HG03139 (cell line): ENCODE data around the gene EHD4.

ENCODE experiments used
- ATAC-seq: cut with Tn5 transposase; IDR thresholded peaks from one replicate; pipeline ENCODE4 v1.9.1; 2021; ENCODE audit not compliant: unreplicated experiment

EHD4 gene

DNA sequence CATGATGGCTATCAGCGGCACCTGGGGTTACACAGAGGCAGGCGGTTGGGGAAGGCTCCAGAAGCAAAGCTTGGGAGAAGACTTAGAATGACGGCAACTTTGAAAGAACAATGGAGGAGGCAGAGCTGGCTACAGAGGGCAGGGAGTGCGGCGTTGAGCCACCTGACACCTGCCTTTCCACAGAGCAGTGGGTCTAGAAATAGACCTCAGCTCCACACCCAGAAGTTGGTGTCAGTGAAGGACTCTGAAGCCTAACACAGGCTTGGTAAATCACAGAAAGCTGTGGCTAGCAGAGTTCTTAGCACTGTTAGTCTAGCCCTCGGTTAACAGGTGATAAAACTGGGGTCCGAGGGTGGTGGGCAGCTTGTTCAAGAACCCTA is 23.1 kb upstream of the EHD4 start:
- no peak for ATAC-seq

- no peak for ATAC-seq
Measured at GRCh38 chr15:41994772-41995475, 22.6 kb upstream of the EHD4 start.

- no peak for ATAC-seq
Measured at GRCh38 chr15:41994171-41994650, 21.9 kb upstream of the EHD4 start.

- no peak for ATAC-seq
Measured at GRCh38 chr15:41993472-41994170, 21.3 kb upstream of the EHD4 start.

DNA sequence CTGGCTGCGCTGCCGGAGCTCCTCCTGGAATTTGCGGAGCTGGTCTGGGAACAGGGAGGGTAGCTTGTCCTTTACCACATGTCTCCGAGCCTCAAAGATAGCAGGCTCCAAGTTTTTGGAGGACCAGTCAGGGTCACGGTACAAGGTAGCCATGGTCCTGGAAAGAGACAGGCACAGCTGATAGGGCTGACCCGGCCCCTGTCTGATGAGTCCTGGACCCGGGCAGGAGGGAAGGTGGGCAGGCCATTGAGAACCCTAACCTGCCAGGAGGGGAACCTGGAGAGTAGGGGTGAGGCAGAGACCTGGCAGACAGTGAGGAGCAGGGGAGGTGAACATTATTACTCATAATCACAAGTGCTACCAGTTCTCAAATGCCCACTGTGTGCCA is 20.4 kb upstream of the EHD4 start:
- ATAC-seq: no peak

DNA sequence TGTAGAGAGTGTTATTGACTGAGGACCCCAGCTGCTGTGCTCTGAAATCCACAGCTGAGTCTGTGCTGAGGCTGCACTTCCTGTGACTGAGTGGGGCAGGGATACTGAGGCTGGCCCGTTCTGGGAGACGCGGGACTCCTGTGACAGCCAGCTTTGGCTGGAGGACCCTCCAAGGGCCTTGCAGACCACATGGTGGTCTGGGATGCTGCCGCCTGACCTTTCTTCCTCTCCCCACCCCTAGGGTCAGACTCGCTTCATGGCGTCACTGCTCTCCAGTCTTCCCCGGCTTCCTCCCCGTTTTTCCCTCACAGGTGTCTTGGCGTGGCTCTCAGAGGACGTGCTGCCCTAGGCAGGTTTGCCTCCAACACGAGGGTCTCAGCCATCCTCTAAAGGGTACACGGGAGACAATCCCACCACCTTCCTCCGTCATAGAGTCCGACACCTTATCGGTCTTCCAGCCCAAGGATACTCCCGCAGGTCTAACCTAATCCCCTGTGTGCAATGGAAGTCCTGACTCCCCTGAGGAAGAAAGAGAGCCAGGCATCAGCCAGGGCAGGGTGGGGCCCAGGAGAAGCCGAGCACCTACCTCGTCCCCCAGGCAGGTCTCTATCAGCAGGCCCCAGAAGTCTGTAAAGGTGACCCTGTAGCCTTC is 19.9 kb upstream of the EHD4 start:
- no peak for ATAC-seq

DNA sequence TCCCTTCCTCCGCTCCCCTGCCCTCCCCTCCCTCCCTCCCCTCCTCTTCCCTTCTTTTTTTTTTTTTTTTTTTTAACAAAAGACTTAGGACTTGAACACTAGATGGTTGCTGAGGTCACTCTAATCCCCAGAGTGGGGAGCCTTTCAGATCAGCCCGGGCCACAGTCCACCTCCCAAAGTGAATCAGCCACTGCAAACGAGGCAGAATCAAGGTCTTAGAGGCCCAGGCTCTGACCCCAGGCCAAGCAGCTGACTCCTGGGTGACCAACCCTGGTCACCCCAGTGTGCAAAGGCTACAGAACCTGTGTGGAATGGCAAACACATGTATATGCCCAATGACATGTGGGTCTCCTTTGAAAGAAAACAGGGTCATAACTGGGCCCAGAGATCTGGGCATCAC is 18.3 kb upstream of the EHD4 start:
- no peak for ATAC-seq

GRCh38 chr15:41990243-41990605 is 17.9 kb upstream of the EHD4 start:
- ATAC-seq: no peak

DNA sequence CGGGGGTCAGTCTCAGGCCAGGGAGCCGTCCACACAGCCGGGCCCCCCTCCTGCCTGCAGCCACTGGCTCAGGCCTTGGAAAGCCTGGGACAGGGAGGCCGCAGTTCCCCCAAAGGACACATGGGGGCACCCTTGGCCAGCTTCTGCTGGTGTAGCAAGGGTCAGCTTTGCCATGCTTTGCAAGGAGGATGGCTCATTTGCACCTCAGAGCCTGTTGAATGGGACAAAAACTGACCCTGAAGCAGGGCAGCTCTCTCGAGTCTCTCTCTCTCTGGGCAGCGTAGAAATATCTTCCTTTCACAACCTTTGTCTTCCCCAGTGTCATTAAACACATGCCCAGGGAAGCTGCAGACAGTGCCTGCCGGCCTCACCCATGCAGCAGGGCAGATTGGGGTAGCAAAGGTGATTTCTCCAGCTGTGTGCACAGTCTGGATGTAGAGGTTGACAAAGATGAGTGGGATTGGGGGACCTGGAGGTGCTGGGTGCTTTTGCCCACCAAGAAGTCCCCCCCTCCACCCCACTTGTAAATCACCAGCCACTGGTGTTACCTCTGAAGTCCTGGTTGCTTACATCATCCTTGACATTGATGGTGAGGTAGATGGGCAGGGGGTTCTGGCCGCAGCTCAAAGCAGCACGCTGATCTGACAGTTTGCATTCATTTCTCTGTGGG is 17.4 kb upstream of the EHD4 start:
- peak; percentile 50 for ATAC-seq

DNA sequence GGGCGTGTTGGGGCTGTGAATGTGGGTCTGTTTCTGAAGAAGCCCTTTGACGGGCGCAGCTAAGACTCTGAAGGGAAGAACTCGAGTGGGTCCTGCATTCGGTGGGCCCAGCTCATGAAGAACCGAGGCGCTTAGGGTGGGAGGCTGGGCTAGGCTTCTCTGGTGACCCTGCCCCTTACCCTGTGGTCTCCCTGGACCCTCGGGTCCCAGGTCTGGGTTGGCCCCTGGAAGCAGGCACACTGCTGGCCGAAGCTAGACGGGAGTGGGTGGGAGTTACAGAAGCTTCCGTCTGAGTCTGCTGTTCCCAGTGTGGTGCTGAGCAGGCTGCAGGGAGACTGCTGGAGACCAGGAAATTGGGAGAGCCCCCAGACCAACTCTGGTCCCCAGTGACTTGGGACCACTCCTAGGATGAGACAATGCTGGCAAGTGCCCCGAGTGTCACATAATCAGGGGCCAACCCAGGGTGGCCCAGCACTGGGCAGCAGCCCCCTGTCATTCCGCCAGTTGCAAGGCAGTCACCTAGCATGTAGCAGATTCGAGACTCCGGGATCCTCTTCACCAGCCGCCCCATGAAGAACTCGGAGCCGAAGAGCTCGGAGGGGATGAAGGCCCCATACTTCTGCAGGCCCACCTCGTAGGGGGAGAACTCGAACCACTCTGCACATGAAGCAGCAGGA is 16.7 kb upstream of the EHD4 start:
- no peak for ATAC-seq

DNA sequence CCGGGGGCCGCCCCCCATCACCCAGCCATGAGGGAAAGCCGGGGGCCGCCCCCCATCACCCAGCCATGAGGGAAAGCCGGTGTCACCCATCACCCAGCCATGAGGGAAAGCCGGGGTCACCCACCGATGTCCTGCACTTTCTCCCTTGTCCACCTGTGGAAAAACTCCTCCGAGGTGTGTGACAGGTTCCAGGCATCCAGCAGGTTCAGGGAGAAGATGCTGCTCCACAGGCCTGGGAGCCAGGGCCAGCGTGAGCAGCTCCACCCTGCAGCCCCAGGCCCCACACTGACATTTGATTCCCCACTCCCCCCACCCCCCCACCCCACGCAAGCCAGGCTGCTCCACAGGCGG is 15.5 kb upstream of the EHD4 start:
- no peak for ATAC-seq

GRCh38 chr15:41987246-41987924 is 15.0 kb upstream of the EHD4 start:
- ATAC-seq: no peak

DNA sequence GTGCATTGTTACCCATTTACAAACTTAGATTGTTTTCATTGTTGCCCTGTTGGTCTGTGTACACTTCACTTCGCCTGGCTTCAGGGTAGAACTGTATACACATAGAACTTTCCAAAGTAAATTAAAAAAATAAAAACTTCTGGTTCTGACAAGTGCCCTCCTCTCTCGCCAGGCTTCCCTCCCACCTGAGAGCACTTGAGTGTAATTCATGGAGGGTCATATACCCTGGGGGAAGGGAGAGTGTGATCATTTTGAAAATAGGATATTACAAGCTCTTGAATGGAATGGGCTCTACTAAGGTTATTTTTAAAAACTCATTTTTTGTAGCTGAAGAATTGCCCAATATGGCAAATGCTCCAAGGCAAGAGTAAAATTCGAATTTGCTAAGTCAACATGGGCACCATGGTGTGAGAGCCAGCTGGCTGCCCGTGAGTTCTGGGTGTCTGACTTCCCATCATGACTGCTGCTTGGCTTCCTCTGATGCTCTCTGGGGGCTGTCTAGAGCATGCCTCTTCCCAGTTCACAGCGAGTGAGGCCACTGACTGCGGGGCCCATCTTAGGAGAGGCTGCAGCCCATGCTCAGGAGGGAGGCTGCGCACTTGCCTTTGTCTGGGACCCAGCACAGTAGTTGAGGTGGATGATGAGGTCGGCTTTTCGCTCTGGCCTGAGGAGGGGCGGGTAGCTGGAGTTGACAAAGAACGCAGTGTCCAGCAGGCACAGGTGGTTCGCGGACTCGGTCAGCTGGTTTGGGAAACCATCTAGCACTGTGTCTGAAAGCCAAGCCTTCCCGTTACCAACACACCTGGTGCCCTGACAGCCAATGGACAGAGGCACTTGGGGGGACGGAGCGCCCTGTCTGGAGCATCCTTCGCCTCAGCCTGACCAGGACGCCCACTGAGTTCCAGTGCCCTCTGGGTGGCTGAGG is 13.1 kb upstream of the EHD4 start:
- ATAC-seq: no peak

DNA sequence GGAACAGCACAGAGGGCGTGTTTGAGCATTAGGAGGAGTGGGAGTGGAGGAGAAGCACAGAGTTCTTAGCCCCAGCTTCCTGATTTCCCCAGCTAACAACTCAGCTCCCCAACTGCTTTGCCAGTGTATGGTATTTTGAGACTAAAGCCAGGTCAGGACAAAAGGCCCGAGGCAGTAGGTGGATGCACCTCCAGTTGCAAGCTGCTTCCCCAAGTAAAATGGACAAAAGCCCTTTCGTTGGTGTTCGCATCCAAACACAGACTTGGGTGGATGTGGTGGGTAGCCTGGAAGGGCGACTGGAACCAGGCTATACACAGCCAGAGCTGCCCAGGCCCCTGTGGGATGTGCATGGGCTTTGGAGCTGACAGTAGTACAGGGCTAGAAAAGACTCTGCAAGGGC is 12.3 kb upstream of the EHD4 start:
- ATAC-seq: no peak

GRCh38 chr15:41983621-41984571 is 11.5 kb upstream of the EHD4 start:
- no peak for ATAC-seq

- no peak for ATAC-seq
Measured at GRCh38 chr15:41983221-41983620, 10.9 kb upstream of the EHD4 start.

DNA sequence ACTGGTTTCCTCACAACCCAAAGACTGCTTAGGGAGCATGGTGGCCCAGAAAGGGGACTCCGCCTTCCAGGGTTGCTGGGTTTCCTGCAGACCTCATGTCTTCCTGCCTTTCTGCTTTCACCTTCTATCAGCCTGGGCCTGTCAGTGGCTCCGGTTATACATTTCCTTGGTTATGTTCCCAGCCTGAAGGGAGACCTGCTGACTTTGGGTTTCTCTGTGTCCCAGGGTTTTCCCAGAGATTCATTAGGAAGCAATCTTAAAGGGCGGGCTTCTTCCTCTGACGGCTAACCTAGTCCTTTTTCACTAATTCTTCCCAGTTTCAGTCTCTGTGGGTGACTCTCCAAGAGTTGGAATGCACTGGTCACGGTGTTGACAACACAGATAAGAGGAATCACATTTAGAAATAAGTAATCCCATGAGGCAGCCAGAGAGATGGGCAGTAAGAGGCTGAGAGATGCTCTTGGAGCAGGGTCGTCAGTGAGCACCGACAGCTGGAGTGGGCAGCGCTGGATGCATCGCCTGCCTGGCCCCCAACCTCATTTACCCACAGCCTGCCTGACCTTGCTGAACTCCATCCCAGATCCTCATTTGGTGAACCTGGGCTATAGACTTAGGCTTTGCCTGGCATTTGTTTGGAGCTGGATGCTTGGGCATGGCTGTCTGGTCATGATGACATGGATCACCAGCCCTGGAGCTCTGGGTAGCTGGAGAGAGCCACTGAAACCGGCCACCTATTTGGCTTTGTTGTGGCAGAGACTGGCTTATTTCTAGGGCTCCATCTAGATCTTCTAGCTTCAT is 10.0 kb upstream of the EHD4 start:
- ATAC-seq: no peak
